GM12865 (cell line): ENCODE results near the gene MORC1.

Experiments
- DNase-seq: peaks from one replicate; pipeline ENCODE4 v3.0.0; 2010; ENCODE audit warnings: low read depth
- H3K4me3 ChIP-seq: 2 replicates; pipeline ENCODE4 v1.5.1; 2011; ENCODE audit warnings: mild to moderate bottlenecking, low read depth, low read length, control low read depth
- TF ChIP-seq, protein P1 (sequence below): IDR thresholded peaks from 2 replicates; pipeline ENCODE4 v1.5.1; 2011; ENCODE audit warnings: low read length, control low read depth, low read depth, inconsistent platforms; ENCODE audit not compliant: insufficient read depth; ENCODE audit errors: missing control alignments

The MORC1 gene

DNA sequence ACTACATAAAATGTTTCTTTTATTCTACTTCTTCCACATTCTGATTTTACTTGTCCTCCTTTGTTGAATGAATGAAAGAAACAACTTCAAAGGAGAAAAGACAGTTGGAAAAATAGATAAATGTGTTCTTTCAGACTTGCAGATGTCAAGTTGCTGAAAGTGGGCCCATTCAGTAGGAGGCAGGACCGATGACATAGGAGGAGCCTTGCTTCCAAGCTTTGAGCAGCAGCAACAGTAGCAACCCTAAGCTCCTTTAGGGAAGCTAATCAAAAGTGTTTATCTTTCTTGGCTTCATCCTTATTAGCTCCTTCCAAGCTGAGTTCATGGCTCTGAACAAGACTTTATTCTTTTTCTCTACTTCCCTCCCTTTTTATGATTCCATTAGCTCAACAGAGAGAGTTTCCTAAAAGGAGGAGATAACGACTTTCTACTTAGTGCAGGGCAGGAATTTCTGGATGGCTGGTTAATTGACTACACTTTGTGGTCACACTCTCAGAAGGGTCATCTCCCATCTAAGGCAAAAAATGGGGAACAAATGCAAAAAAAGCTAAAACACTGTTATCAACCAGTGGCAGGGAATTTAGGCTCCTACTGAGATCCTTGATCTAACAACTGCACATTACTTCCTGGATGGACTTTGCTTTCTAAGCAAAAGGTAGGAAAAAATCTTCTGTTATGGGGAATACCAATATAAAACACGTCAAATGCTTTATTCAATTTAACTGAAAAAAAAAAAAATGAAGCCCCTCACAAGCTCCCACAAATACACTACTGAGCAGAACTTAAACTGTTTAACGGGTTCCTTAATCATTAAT lies 4.8 kb downstream of the MORC1 start:
- TF ChIP-seq, protein P1, sequence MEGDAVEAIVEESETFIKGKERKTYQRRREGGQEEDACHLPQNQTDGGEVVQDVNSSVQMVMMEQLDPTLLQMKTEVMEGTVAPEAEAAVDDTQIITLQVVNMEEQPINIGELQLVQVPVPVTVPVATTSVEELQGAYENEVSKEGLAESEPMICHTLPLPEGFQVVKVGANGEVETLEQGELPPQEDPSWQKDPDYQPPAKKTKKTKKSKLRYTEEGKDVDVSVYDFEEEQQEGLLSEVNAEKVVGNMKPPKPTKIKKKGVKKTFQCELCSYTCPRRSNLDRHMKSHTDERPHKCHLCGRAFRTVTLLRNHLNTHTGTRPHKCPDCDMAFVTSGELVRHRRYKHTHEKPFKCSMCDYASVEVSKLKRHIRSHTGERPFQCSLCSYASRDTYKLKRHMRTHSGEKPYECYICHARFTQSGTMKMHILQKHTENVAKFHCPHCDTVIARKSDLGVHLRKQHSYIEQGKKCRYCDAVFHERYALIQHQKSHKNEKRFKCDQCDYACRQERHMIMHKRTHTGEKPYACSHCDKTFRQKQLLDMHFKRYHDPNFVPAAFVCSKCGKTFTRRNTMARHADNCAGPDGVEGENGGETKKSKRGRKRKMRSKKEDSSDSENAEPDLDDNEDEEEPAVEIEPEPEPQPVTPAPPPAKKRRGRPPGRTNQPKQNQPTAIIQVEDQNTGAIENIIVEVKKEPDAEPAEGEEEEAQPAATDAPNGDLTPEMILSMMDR: no peak
- H3K4me3 ChIP-seq: no peak overlapping the region
- no peak for DNase-seq

DNA sequence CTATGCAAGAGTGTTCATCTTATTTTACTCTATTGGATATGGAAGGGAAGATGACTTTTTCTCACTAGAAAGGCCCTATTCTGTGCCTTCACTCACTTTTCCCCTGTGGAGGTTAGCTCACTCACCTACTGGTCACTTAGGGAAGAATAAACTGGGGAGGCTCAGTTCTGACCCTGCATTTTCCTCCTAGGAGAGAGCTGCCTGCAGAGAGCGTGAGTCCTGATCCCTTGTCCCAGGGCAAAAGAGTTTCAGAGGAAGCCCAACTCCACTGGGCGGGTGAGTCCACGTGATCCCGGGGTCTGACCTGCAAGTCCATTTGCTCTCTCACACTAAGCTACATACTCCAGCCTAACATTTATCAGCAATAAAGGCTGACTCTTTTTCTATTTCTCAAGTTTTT lies 8.4 kb downstream of the MORC1 start:
- H3K4me3 ChIP-seq: no peak overlapping the region
- TF ChIP-seq, protein P1: no peak
- no peak for DNase-seq

DNA sequence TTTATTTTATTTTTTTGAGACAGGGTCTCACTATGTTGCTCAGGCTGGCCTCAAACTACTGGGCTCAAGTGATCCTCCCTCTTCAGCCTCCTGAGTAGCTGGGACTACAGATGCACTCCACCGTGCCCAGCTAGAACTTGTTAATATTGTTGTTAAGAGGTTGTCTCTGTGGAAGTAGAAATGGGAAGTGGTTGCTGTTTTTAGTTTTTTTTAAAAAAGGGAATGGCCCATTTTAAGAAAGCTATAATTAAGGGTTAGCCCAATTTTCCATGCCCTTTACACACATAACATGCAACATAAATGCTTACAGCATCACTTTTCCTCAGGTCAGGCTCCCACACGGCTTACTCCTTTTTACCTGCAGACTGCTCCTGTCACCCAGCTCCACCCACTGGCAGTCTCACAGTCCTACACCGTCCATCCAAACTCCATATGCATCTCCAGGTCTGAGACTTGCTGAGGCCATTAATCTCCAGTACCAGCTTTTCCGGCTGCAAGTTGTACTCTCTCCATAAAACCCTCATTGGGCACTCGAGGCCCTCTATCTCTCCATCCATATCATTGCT lies 19.8 kb downstream of the MORC1 start:
- TF ChIP-seq, protein P1: peak; percentile 51
- peak; percentile 26 for DNase-seq
- H3K4me3 ChIP-seq: no peak overlapping the region

DNA sequence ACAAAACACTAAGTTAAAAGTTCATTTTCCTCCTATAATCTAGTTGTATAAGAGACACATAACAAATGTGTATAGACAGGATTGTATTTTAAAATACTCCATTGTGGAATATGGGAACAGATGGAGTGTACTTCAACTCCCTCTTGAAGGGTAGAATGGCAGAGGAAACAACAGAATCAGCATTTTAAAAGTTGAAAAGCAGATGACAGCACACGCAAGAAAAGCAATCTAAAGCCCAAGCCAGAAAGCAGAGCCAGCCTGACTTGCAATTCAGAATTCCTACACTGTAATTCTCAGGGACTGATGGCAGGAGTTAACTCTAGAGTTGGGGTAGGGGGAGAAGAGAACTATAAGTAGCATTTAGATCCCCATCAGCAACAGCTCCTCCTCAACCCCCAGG lies 22.8 kb downstream of the MORC1 start:
- TF ChIP-seq, protein P1: no peak
- no peak for DNase-seq

DNA sequence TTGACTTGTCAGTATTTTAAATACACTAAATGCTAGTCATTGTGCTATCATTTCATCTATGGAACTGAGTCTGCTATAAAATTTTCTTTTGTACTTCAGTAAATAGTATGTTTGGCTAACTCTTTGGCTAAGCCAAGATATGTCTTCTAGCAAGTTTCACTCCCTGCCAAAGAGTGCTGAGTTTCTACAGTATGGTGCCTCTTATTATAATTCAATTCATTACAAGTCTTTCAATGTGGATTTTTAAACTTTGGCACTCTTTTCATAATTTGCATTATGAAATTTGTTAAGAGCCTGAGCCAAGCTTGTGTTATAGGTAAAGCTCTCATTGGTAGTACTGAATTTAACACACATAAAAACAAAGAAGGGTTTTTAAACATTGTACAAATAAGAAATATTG lies 24.4 kb downstream of the MORC1 start:
- H3K4me3 ChIP-seq: no peak overlapping the region
- TF ChIP-seq, protein P1: no peak

More for the DNA sequence above, 22.8 kb downstream of the MORC1 start:
- H3K4me3 ChIP-seq: no peak overlapping the region

DNA sequence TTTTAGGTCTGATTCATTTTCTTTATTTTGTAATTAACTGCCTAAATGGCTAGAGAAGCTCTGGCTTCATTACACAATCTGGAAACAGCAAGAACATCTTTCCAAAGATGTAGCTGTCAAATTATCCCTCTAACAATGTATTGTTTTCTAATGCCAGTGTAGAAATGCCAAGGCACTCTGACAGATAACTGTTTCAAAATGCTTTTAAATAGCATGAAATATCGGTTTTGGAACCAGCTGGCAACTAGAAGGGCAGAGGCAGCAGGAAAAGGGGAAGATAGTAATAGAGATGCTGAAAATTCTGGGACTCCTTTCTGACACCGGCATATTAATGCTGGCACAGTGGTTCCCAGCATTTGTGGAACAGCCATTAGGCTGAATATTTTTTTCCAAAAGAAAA lies 26.1 kb downstream of the MORC1 start:
- TF ChIP-seq, protein P1: no peak
- H3K4me3 ChIP-seq: no peak overlapping the region
- no peak for DNase-seq

More for the DNA sequence above, 24.4 kb downstream of the MORC1 start:
- no peak for DNase-seq
